Measurements from ENCODE around the gene SLC35C1.

The SLC35C1 gene

GRCh38 chr11:45844822-45845578, 40.1 kb downstream of the SLC35C1 start:
- DNase-seq (ENCODE audit: low read depth, low spot score), result no peak

GRCh38 chr11:45846174-45846675, 41.3 kb downstream of the SLC35C1 start:
- no peak for DNase-seq (ENCODE audit: low read depth, low spot score)

GRCh38 chr11:45846974-45847910, 42.3 kb downstream of the SLC35C1 start, which contains the start of gene CRY2:
CRY2 (plus strand) TSS chr11:45847475; CDS start chr11:45847491, 16 bp downstream.
- DNase-seq (ENCODE audit: low read depth, low spot score), result peak; percentile 98

GRCh38 chr11:45847911-45848316, 43.0 kb downstream of the SLC35C1 start:
- DNase-seq (ENCODE audit: low read depth, low spot score), result peak; percentile 85

- DNase-seq (ENCODE audit: low read depth, low spot score), result no peak
These were observed 43.7 kb downstream of the SLC35C1 start for GRCh38 chr11:45848654-45849081.

- DNase-seq (ENCODE audit: low read depth, low spot score), result no peak
These were observed 45.5 kb downstream of the SLC35C1 start for GRCh38 chr11:45850446-45850845.

- no peak for DNase-seq (ENCODE audit: low read depth, low spot score)
These were observed 46.3 kb downstream of the SLC35C1 start for GRCh38 chr11:45851228-45851627.

- peak; percentile 19 for DNase-seq (ENCODE audit: low read depth, low spot score)
These were observed 47.2 kb downstream of the SLC35C1 start for GRCh38 chr11:45852018-45852711.

- peak; percentile 40 for DNase-seq (ENCODE audit: low read depth, low spot score)
These were observed 47.8 kb downstream of the SLC35C1 start for GRCh38 chr11:45852712-45853101.

GRCh38 chr11:45853332-45854219, 48.6 kb downstream of the SLC35C1 start:
- no peak for DNase-seq (ENCODE audit: low read depth, low spot score)

- no peak for DNase-seq (ENCODE audit: low read depth, low spot score)
These were observed 50.4 kb downstream of the SLC35C1 start for GRCh38 chr11:45855308-45855707.

GRCh38 chr11:45856044-45856468, 51.1 kb downstream of the SLC35C1 start:
- DNase-seq (ENCODE audit: low read depth, low spot score), result no peak

- peak; percentile 14 for DNase-seq (ENCODE audit: low read depth, low spot score)
These were observed 53.1 kb downstream of the SLC35C1 start for GRCh38 chr11:45857961-45858474.

- no peak for DNase-seq (ENCODE audit: low read depth, low spot score)
These were observed 53.9 kb downstream of the SLC35C1 start for GRCh38 chr11:45858751-45859398.

GRCh38 chr11:45859661-45860140, 54.8 kb downstream of the SLC35C1 start:
- peak; percentile 56 for DNase-seq (ENCODE audit: low read depth, low spot score)

GRCh38 chr11:45860348-45860747, 55.4 kb downstream of the SLC35C1 start:
- DNase-seq (ENCODE audit: low read depth, low spot score), result no peak

GRCh38 chr11:45860764-45861510, 56.0 kb downstream of the SLC35C1 start:
- no peak for DNase-seq (ENCODE audit: low read depth, low spot score)
